SK-N-SH treated with all-trans-retinoic acid at 6 μM for 48 hours (cell line): ENCODE results near the gene SNX21.

Experiments used
- ATAC-seq: fragments of 200-7000 bp; cut with Tn5 transposase; 3 replicates; pipeline ENCODE4 v1.9.1; 2020; ENCODE audit warnings: mild to moderate bottlenecking, moderate library complexity
- ARNTL ChIP-seq: fragments of 450-650 bp; formaldehyde crosslinking; IDR thresholded peaks from 2 replicates; pipeline ENCODE4 v1.5.0; 2020; ENCODE audit warnings: low read depth, mild to moderate bottlenecking, moderate library complexity, borderline replicate concordance
- CSDC2 ChIP-seq: fragments of 250-450 bp; sonication (Bioruptor Pico); IDR thresholded peaks from 2 replicates; pipeline ENCODE4 v1.5.0; 2020; ENCODE audit warnings: mild to moderate bottlenecking, moderate library complexity
- ESRRG ChIP-seq: fragments of 250-450 bp; sonication (Bioruptor Pico); IDR thresholded peaks from 2 replicates; pipeline ENCODE4 v1.6.1; 2021; ENCODE audit warnings: mild to moderate bottlenecking
- GLIS3 ChIP-seq: fragments of 250-450 bp; sonication (Bioruptor Pico); IDR thresholded peaks from 2 replicates; pipeline ENCODE4 v1.5.0; 2020; ENCODE audit warnings: mild to moderate bottlenecking, moderate library complexity
- ISL1 ChIP-seq: fragments of 250-450 bp; sonication (Bioruptor Pico); IDR thresholded peaks from 2 replicates; pipeline ENCODE4 v2.1.2; 2022; ENCODE audit warnings: mild to moderate bottlenecking, moderate library complexity
- OSR1 ChIP-seq: fragments of 250-450 bp; sonication (Bioruptor Pico); IDR thresholded peaks from 2 replicates; pipeline ENCODE4 v1.8.0; 2022; ENCODE audit warnings: moderate library complexity, mild to moderate bottlenecking, inconsistent platforms
- PPARA ChIP-seq: fragments of 250-450 bp; sonication (Bioruptor Pico); IDR thresholded peaks from 2 replicates; pipeline ENCODE4 v1.5.0; 2020; ENCODE audit warnings: mild to moderate bottlenecking, borderline replicate concordance
- RARB ChIP-seq: fragments of 250-450 bp; sonication (Bioruptor Pico); IDR thresholded peaks from 2 replicates; pipeline ENCODE4 v1.8.0; 2021; ENCODE audit warnings: mild to moderate bottlenecking, moderate library complexity
- SNAI2 ChIP-seq: fragments of 250-450 bp; sonication (Bioruptor Pico); IDR thresholded peaks from 2 replicates; pipeline ENCODE4 v1.5.0; 2020; ENCODE audit warnings: mild to moderate bottlenecking, moderate library complexity
- TCF4 ChIP-seq: fragments of 250-450 bp; sonication (Bioruptor Pico); IDR thresholded peaks from 2 replicates; pipeline ENCODE4 v1.8.0; 2021; ENCODE audit warnings: mild to moderate bottlenecking, moderate library complexity, borderline replicate concordance
- TOX ChIP-seq: fragments of 250-450 bp; sonication (Bioruptor Pico); IDR thresholded peaks from 2 replicates; pipeline ENCODE4 v1.8.0; 2021; ENCODE audit warnings: mild to moderate bottlenecking, moderate library complexity, borderline replicate concordance
- ZC3H10 ChIP-seq: fragments of 250-450 bp; sonication (Bioruptor Pico); IDR thresholded peaks from 2 replicates; pipeline ENCODE4 v1.5.1; 2021; ENCODE audit warnings: mild to moderate bottlenecking, moderate library complexity
- ZFP30 ChIP-seq: fragments of 450-650 bp; formaldehyde crosslinking; IDR thresholded peaks from 2 replicates; pipeline ENCODE4 v1.5.0; 2022; ENCODE audit warnings: mild to moderate bottlenecking, moderate library complexity
- ZNF565 ChIP-seq: fragments of 450-650 bp; formaldehyde crosslinking; conservative IDR thresholded peaks from 2 replicates; pipeline ENCODE4 v1.5.0; 2020; ENCODE audit warnings: low read depth, mild to moderate bottlenecking, moderate library complexity
- ZNF70 ChIP-seq: fragments of 450-650 bp; formaldehyde crosslinking; IDR thresholded peaks from 2 replicates; pipeline ENCODE4 v1.5.0; 2020; ENCODE audit warnings: mild to moderate bottlenecking, moderate library complexity
- ZNF8 ChIP-seq: fragments of 450-650 bp; formaldehyde crosslinking; IDR thresholded peaks from 2 replicates; pipeline ENCODE4 v1.5.0; 2020; ENCODE audit warnings: mild to moderate bottlenecking, moderate library complexity
- TF ChIP-seq, protein P1 (sequence below): fragments of 250-450 bp; sonication (Bioruptor Pico); IDR thresholded peaks from 2 replicates; pipeline ENCODE4 v1.8.0; 2020; ENCODE audit warnings: mild to moderate bottlenecking, moderate library complexity, borderline replicate concordance
- TF ChIP-seq, protein P2 (sequence below): fragments of 250-450 bp; sonication (Bioruptor Pico); IDR thresholded peaks from 2 replicates; pipeline ENCODE4 v1.5.0; 2020; ENCODE audit warnings: mild to moderate bottlenecking, moderate library complexity
- TF ChIP-seq, protein P3 (sequence below): fragments of 250-450 bp; sonication (Bioruptor Pico); IDR thresholded peaks from 2 replicates; pipeline ENCODE4 v1.8.0; 2021; ENCODE audit warnings: low read depth, mild to moderate bottlenecking, moderate library complexity, borderline replicate concordance
- TF ChIP-seq, protein P4 (sequence below): fragments of 250-450 bp; sonication (Bioruptor Pico); IDR thresholded peaks from 2 replicates; pipeline ENCODE4 v1.5.1; 2021; ENCODE audit warnings: mild to moderate bottlenecking, moderate library complexity

SNX21 gene

DNA sequence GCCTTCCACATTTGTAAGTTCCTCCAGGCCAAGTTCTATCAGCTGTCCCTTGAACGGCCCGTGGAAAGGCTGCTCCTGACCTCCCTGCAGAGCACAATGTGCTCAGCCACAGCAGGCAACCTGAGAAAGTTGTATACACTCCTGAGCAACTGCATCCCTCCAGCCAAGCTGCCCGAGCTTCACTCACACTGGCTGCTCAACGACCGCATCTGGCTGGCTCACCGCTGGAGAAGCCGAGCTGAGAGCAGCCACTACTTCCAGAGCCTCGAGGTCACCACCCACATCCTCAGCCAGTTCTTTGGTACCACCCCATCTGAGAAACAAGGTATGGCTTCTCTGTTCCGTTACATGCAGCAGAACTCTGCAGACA, 49.5 kb downstream of the SNX21 start:
- no peak for TF ChIP-seq ZNF565 (CRISPR knock-in tag)
- no peak for TF ChIP-seq ZNF70 (CRISPR knock-in tag)
- TF ChIP-seq GLIS3 (CRISPR knock-in tag), result no peak
- TF ChIP-seq, protein P1, sequence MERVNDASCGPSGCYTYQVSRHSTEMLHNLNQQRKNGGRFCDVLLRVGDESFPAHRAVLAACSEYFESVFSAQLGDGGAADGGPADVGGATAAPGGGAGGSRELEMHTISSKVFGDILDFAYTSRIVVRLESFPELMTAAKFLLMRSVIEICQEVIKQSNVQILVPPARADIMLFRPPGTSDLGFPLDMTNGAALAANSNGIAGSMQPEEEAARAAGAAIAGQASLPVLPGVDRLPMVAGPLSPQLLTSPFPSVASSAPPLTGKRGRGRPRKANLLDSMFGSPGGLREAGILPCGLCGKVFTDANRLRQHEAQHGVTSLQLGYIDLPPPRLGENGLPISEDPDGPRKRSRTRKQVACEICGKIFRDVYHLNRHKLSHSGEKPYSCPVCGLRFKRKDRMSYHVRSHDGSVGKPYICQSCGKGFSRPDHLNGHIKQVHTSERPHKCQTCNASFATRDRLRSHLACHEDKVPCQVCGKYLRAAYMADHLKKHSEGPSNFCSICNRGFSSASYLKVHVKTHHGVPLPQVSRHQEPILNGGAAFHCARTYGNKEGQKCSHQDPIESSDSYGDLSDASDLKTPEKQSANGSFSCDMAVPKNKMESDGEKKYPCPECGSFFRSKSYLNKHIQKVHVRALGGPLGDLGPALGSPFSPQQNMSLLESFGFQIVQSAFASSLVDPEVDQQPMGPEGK (CRISPR knock-in tag), result no peak
- TF ChIP-seq ARNTL (CRISPR knock-in tag), result no peak
- TF ChIP-seq, protein P2, sequence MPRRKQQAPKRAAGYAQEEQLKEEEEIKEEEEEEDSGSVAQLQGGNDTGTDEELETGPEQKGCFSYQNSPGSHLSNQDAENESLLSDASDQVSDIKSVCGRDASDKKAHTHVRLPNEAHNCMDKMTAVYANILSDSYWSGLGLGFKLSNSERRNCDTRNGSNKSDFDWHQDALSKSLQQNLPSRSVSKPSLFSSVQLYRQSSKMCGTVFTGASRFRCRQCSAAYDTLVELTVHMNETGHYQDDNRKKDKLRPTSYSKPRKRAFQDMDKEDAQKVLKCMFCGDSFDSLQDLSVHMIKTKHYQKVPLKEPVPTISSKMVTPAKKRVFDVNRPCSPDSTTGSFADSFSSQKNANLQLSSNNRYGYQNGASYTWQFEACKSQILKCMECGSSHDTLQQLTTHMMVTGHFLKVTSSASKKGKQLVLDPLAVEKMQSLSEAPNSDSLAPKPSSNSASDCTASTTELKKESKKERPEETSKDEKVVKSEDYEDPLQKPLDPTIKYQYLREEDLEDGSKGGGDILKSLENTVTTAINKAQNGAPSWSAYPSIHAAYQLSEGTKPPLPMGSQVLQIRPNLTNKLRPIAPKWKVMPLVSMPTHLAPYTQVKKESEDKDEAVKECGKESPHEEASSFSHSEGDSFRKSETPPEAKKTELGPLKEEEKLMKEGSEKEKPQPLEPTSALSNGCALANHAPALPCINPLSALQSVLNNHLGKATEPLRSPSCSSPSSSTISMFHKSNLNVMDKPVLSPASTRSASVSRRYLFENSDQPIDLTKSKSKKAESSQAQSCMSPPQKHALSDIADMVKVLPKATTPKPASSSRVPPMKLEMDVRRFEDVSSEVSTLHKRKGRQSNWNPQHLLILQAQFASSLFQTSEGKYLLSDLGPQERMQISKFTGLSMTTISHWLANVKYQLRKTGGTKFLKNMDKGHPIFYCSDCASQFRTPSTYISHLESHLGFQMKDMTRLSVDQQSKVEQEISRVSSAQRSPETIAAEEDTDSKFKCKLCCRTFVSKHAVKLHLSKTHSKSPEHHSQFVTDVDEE, result no peak
- no peak for TF ChIP-seq CSDC2
- ATAC-seq, result no peak

DNA sequence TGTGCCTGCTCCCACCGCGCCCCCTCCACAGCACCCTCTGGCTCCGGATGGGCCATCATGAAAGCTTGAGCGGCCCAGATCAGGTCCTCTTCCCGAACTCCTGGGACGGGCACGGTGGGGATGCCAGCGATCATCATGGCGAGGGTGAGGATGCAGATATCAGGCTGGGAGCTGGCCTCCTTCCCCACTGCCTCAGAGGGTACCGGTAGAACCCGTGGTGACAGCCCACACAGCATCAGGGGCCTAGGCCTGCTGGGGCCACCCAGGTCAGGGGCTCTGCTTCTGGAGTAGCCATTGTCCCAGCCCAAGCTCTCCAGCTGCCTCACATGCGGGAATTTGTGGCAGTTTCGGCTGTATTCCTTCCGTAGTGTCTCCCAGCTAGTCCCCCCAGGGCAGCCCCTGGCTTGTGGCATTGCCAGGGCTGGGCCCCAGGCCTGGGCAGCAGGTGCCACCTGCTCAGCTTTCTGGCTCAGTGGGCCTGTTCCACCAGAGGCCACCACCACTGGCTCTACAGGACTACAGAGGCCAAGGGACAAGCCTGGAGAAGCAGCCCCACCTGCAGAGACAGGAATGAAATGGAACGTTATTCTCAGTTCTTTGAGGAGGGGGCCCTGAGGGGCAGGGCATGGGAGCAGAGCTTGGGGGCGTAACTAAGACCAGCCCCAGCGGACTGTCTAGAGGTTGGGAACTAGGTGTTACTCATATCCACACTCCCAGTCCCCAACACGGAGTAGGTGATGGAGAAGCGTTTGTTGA, 53.2 kb downstream of the SNX21 start:
- TF ChIP-seq ZNF565 (CRISPR knock-in tag) (no peak), ZNF8 (no peak), ARNTL (CRISPR knock-in tag) (no peak), TOX (CRISPR knock-in tag) (no peak), OSR1 (no peak), ZC3H10 (CRISPR knock-in tag) (no peak), ZNF70 (CRISPR knock-in tag) (no peak), PPARA (CRISPR knock-in tag) (no peak), ESRRG (CRISPR knock-in tag) (no peak), TCF4 (CRISPR knock-in tag) (no peak), GLIS3 (CRISPR knock-in tag) (no peak), SNAI2 (CRISPR knock-in tag) (no peak), ZFP30 (CRISPR knock-in tag) (no peak), ISL1 (CRISPR knock-in tag) (no peak)
- TF ChIP-seq, protein P3, sequence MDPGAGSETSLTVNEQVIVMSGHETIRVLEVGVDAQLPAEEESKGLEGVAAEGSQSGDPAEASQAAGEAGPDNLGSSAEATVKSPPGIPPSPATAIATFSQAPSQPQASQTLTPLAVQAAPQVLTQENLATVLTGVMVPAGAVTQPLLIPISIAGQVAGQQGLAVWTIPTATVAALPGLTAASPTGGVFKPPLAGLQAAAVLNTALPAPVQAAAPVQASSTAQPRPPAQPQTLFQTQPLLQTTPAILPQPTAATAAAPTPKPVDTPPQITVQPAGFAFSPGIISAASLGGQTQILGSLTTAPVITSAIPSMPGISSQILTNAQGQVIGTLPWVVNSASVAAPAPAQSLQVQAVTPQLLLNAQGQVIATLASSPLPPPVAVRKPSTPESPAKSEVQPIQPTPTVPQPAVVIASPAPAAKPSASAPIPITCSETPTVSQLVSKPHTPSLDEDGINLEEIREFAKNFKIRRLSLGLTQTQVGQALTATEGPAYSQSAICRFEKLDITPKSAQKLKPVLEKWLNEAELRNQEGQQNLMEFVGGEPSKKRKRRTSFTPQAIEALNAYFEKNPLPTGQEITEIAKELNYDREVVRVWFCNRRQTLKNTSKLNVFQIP (CRISPR knock-in tag), result no peak
- TF ChIP-seq, protein P4, sequence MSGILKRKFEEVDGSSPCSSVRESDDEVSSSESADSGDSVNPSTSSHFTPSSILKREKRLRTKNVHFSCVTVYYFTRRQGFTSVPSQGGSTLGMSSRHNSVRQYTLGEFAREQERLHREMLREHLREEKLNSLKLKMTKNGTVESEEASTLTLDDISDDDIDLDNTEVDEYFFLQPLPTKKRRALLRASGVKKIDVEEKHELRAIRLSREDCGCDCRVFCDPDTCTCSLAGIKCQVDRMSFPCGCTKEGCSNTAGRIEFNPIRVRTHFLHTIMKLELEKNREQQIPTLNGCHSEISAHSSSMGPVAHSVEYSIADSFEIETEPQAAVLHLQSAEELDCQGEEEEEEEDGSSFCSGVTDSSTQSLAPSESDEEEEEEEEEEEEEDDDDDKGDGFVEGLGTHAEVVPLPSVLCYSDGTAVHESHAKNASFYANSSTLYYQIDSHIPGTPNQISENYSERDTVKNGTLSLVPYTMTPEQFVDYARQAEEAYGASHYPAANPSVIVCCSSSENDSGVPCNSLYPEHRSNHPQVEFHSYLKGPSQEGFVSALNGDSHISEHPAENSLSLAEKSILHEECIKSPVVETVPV, result no peak
- no peak for ATAC-seq

DNA sequence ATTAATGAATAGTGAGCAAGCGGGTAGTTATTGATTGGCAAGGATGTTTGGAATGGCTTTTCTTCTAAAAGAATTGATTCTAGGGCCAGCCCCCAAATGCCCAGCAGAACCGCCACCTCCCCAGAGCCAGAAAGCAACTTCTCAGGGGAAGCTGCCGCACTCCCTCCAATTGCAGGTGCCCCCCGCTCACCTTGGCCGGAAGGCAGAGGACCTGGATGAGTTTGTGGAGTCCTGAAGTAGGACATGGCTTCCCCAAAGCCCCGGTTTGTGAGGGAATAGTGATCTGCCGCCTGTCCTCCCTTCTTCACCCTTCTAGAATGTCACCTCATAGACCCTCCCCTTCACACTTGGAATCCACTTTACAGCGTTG, 53.7 kb downstream of the SNX21 start, which contains the start of gene SPATA25:
Gene SPATA25 (minus strand): TSS at position 277 of the 370 bp plus-strand sequence. CDS start 32 bp downstream, at position 245.
- no peak for ATAC-seq
- TF ChIP-seq OSR1 (no peak), TOX (CRISPR knock-in tag) (no peak), RARB (CRISPR knock-in tag) (no peak), ZC3H10 (CRISPR knock-in tag) (no peak)
- TF ChIP-seq, protein P3 (CRISPR knock-in tag), result no peak
- TF ChIP-seq, protein P4, result no peak
- TF ChIP-seq, protein P1 (CRISPR knock-in tag), result no peak
- TF ChIP-seq, protein P2, result no peak
